ENCODE results near the gene NMNAT2. TPM values are rescaled to one million over a fixed set of nuclear protein-coding genes. Genes with fewer than 3 reads are reported as not detected.

Gene NMNAT2
- total and polyA plus RNA-seq, 10 of the 15 experiments (the other 5 are each of a cell fraction or from before 2014, with no cell fraction given), result 0.02 to 2.0 (median 0.60) TPM

GRCh38 chr1:183466781-183467180 lies 48.6 kb upstream of the NMNAT2 start (continued):
- TF ChIP-seq ZNF592 (IDR thresholded peaks at IDR 0.05), result no peak
- no peak for TF ChIP-seq TCF3 (IDR thresholded peaks at IDR 0.05; ENCODE audit: borderline replicate concordance, insufficient read depth, low read depth, low read length)
- no peak for TF ChIP-seq CREM (IDR thresholded peaks at IDR 0.05; ENCODE audit: low read depth)
- no peak for TF ChIP-seq NKRF (conservative IDR thresholded peaks at IDR 0.05)

- in situ Hi-C loops (cut with MboI), result no loop called here
- BruUV-seq (replicated peaks), result no TSS peak
- H3K27me3 ChIP-seq (replicated peaks in 1 of 2; ENCODE audit: control insufficient read depth in 2 of 2, insufficient read depth in 2 of 2, low read length in 1 of 2), result no peaks in the 10 kb centered on the region
- H3K79me2 ChIP-seq (ENCODE audit: control insufficient read depth, insufficient read depth, low read length), result no peaks in the 10 kb centered on the region
- H3K27ac ChIP-seq (ENCODE audit: control insufficient read depth, insufficient read depth), result no peak overlapping the region
- FAIRE-seq, result no peak
- no peak overlapping the region for H3K9ac ChIP-seq (ENCODE audit: control insufficient read depth, insufficient read depth, low read length)
- no peaks in the 10 kb centered on the region for H3K36me3 ChIP-seq (ENCODE audit: control insufficient read depth in 2 of 2, insufficient read depth in 2 of 2, low read length in 1 of 2)
- H3K9me3 ChIP-seq (replicated peaks; ENCODE audit: control insufficient read depth, insufficient read depth, low read length), result no peaks in the 10 kb centered on the region
- H3K4me2 ChIP-seq (ENCODE audit: control insufficient read depth, insufficient read depth), result no peak overlapping the region
- CTCF ChIA-PET, result interaction anchor here (1.3 kb wide), 2 partner anchors 21 to 106 kb away, joined by 3 to 4 read pairs; no protein-coding TSS in a partner anchor
- 0% methylated on average over 2 of the region's 2 CpGs for WGBS (ENCODE audit: insufficient coverage, insufficient replicate concordance, low lambda C conversion rate, missing lambda C conversion rate)
- H2AFZ ChIP-seq (ENCODE audit: control insufficient read depth, low read depth, low read length), result no peak overlapping the region
- no peak for ATAC-seq
- H3K4me1 ChIP-seq (ENCODE audit: control insufficient read depth, insufficient read depth, low read length), result no peaks in the 10 kb centered on the region
- no peaks in the 10 kb centered on the region for H4K20me1 ChIP-seq (ENCODE audit: control insufficient read depth, insufficient read depth)
- intact Hi-C loops (cut with micrococcal nuclease; ENCODE audit: unreplicated experiment), result no loop called here
- DNase-seq (ENCODE audit: low read depth, low spot score), result no peak
- no peak overlapping the region for H3K4me3 ChIP-seq
- POLR2A ChIA-PET, result interaction anchor here (0.7 kb wide), 1 partner anchor 143 kb away, joined by 3 read pairs; no protein-coding TSS in a partner anchor
- SMC1A ChIA-PET (ENCODE audit: uncharacterized antibody, unreplicated experiment), result interaction anchor here (0.5 to 1.3 kb wide), 3 partner anchors 8 to 260 kb away, joined by 4 read pairs; no protein-coding TSS in a partner anchor
- RAD21 ChIA-PET (ENCODE audit: unreplicated experiment), result no interaction called here
- TF ChIP-seq ETV6 (conservative IDR thresholded peaks at IDR 0.05 in 1 of 2, IDR thresholded peaks at IDR 0.05 in 1 of 2; ENCODE audit: borderline replicate concordance in 1 of 2, low read depth in 1 of 2) (no peak), JUND (IDR thresholded peaks at IDR 0.05; ENCODE audit: low read depth, low read length) (no peak), GATAD2B (conservative IDR thresholded peaks at IDR 0.05; ENCODE audit: low read depth) (no peak), EED (IDR thresholded peaks at IDR 0.05; ENCODE audit: low read depth) (no peak), TCF7 (IDR thresholded peaks at IDR 0.05; ENCODE audit: borderline replicate concordance) (no peak), SUPT20H (IDR thresholded peaks at IDR 0.05; ENCODE audit: borderline replicate concordance, control insufficient read depth, low read depth, low read length) (no peak), HDGF (IDR thresholded peaks at IDR 0.05) (no peak), HDAC2 (IDR thresholded peaks at IDR 0.05) (no peak), CREM (IDR thresholded peaks at IDR 0.05; ENCODE audit: low read depth) (no peak), CREB1 (IDR thresholded peaks at IDR 0.05; ENCODE audit: low read depth) (no peak), EP300 (IDR thresholded peaks at IDR 0.05; ENCODE audit: borderline replicate concordance in 1 of 2, control insufficient read depth in 1 of 2, low read depth in 2 of 2, low read length in 2 of 2) (no peak), CTCF (IDR thresholded peaks at IDR 0.05 in 2 of 3, conservative IDR thresholded peaks at IDR 0.05 in 1 of 3; ENCODE audit: control insufficient read depth in 2 of 3, extremely low read depth in 1 of 3, insufficient read depth in 1 of 3, low read depth in 3 of 3, low read length in 3 of 3) (no peak)
Measured at GRCh38 chr1:183463566-183463965, 45.4 kb upstream of the NMNAT2 start.

Measured in GM12878 (cell line).